ENCODE results near the gene MACROD2.

The MACROD2 gene

DNA sequence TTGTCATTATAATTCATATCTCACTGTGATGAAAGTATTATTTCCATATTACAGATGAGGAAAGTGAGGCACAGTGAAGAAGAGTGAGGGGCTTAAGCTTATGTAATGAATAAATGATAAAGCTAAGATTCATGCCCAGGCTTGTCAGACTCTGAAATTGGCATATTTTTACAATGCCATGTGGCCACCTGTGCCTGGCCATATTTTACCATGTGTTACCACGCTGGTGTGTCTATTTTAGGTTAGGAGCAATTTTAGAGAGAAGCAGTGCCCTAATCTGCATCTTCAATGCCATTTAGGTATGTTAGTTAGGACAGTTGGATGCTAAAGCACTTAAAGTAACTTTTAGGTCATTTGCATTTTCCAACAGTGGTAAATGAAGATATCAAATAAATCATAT lies 530.1 kb downstream of the MACROD2 start:
- no peak for DNase-seq (ENCODE audit: low read depth in 2 of 2)

DNA sequence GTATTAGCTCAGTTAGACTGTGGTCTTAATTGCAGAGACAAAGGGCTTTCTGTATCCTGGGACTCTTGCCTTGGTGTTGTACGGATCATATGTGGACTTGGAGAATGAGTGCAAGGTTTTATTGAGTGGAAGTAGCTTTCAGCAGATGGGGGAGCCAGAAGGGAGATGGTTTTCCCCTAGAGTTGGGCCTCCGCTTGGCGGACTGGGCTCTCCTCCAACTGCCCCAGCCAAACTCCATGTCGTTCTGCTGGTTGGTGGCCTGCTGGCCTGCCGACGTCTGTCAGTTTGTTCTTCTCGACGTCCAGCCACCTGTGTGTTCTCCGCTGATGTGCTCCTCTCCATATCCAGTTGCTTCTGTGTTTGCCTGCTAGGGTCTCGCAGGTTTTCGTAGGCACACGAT lies 531.6 kb downstream of the MACROD2 start:
- DNase-seq (ENCODE audit: low read depth in 2 of 2) = no peak

DNA sequence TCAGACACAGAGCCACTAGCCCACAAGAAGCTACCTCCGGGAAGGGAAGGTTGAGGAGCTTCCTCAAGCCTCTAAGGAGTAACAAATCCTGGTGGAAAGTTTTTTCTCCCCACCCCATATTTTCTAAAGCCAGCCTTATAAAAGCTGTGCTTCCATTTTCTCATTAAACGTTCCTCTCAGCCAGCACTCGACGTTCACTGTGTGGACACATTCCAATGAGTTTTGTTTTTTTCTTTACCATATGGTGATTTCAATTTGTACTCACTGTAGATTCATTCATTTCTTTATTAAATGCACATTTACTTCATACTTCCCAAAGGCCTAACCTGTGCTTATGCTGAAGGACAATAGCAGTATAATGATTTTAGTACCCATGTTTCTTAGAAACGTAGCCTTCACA lies 536.5 kb downstream of the MACROD2 start:
- no peak for DNase-seq (ENCODE audit: low read depth in 2 of 2)

DNA sequence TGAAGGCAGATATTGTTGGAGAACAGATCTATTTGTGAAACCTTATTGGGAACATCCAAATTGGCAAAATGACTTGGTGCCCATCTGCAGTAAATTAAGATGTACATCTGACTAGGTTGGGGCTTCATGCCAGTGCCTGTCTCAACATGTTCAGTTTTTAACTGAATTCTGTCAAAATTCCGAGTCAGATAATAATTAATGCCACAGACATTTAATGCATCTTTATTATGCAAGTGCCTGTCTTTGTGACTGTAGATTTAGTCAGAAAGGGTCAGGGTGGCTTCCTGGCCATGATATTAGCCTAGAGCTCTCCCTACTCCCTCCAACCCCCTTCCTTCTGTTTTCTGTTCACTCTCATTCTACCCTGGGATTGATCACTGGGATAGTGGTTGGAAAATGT lies 541.4 kb downstream of the MACROD2 start:
- DNase-seq (ENCODE audit: low read depth in 2 of 2) = no peak

DNA sequence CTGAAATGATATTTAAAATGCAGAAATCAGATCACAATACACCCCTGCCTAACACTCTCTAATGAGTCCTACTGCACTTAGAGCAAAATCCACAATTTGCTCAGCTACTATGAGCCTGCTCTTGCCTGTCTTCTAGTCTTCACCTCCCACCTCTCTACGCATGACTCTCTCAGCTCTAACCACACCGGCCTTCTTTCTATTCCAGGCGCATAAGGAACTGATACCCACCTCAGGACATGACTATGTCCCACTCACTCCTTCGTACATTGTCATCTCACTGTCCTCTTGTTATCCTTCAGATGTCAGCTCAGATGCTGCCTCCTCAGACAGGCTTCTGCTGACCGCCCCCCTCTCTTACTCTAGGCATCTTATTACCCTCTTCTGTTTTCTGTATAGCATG lies 543.1 kb downstream of the MACROD2 start:
- no peak for DNase-seq (ENCODE audit: low read depth in 2 of 2)

DNA sequence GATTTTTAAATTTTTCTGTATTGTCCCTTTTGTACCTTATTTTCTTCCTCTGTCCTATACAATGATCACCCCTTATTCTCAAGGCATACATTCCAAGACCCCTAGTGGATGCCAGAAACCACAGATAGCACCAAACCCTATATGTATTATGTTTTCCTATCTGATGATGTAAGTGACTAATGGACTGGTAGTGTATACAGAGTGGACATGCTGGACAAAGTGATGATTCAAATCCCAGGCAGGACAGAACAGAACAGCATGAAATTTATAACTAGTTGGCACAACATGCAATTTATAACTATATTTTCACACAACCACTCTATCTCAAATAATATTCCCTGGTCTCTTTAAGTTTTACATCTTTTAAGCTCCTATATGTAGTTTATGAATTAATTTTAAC lies 547.7 kb downstream of the MACROD2 start:
- no peak for DNase-seq (ENCODE audit: low read depth in 2 of 2)

DNA sequence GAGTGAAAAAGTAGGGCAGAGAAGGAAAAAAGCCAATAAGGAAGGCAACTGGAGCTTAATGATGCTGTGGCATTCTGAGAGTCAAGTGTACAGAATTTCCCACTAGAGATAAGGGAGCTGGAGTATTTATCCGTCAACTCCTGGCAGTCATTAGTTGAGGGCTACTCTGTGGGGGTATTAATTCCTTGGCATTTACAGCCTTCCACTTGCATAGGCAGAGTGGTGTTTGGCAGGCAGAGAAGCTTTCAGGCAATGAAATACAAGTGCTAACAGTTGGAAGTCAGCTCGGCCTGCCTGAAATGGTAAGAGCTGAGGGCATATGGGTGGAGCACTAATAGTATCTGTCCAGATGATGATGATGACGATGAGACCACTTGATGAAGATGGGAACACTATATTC lies 549.4 kb downstream of the MACROD2 start:
- no peak for DNase-seq (ENCODE audit: low read depth in 2 of 2)

DNA sequence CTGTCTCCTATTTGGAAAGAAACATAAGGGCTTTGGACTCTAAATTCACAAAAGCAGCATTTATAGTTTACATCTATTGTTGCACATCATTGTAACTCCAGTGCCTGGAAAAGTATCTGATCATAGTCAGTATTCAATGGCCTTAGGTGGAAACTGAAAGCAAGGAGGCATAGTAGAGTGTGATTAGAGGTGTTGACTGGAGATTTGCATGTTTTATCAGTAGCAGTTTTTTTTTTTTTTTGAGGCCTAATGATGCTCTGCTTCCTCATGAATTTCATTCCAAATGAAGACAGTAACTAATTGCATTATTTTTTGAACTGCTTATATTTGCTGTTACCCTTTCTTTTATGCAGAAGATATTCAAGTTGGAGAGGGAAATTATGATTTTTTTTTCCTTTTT lies 555.3 kb downstream of the MACROD2 start:
- DNase-seq (ENCODE audit: low read depth in 2 of 2) = no peak

DNA sequence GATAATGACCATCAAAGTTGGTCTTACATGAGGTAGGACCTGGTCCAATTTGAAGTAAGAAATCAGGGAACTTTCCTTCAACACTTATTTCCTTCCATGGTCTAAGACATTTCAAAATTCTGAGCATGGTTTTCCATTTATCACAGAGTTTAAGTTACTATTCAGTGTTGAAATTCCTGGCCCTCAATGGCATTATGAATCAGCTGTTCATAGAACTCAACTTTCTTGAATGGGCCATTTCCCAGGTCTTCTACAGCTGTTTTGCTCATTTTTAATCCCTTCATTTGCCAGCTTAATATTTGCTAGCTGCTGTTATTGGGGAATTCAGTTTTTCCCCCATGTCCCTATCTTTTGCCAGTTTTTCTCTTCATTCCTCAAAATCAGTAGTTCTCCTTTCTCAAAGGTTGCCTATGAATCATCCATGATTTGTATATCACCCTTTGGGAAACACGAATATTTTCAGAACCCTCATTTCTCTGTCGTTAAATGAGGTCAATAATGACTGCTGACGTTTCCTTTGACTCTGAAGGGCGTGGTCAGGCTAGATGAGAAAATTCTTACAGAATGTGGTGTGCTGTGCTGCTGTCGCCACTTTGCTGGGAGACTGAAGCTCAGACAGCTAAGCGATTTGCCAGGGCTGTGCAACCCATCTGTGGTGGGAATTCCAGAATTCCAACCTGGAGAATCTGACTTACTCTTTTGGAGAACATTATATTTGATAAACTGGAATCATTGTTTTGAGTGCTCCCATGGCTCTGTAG lies 558.6 kb downstream of the MACROD2 start:
- no peak for DNase-seq (ENCODE audit: low read depth in 2 of 2)

DNA sequence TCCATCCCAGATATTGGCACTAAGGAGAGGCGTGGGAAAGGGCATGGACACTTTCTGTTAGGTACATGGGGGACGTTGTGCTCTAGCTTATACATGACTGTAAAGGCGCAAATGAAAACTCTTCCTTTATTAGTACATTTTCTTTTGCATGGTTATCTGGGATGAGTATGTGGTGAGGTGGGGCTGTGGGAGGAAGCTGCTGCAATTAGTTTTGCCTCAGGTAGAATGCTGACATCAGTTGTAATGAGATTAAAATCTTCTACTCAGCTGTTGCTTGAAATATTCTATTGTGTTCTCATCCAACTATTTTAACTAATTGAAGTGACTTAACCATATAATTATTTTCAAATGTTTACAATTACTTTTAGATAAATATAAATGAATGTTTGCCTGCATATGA lies 560.4 kb downstream of the MACROD2 start:
- DNase-seq (ENCODE audit: low read depth in 2 of 2) = no peak

DNA sequence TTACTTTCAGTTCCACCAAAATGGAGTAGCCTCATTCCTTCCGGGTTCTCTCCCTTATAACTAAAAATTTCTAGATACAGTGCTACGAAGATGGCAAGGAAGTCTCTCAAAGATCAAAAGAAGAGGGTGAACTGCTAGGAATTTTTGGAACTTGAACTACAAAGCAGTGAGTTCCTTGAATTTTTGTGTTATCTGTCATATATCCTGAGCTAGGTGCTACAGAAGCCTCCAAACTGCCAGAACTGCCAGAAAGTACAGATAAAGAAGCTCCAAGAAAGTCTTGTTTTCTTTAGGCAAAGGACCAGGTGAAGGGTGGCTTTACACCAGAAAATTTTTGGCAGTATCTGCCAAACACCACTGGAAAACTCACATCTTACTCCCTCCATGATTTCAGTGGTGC lies 560.9 kb downstream of the MACROD2 start:
- DNase-seq (ENCODE audit: low read depth in 2 of 2) = no peak

DNA sequence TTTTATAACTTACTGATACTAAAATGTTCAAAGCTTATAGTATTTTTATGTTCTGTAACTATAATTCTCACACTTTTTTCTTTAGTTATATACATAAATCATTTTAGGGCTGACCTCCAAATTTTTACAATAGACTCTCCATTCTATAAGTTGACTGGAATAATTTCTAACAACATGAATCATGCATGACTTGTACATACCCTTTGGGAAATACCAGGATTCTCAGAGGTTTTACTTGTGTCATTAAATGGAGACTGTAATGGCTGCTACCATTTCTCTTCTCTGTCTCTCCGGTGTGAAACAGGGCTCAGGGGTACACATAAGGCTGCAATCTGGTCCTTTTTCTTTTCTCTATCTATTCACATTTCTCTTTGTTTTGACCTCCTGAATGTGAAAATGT lies 564.3 kb downstream of the MACROD2 start:
- DNase-seq (ENCODE audit: low read depth in 2 of 2) = no peak

DNA sequence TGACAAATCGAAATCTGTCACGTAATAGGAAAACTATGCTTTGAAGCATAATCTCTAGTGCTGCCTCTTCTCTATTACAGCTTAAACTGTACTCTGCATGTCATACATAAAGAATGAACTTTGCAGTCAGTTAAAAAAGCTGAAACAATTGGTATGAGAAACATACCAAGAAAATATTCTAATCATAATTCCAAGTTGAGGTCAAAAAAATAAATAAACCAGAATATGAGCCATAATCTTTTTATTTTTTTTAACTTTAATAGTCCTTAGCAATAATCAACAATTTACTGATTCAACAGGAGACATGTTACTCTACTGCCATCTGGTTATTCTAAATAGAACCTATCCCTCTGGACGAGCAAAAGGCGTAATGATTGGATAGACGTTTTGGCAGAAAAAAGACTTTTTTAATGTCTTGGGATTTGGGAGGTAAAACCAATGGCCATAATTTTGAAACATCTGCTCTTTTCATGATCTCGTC lies 566.5 kb downstream of the MACROD2 start:
- DNase-seq (ENCODE audit: low read depth in 2 of 2) = no peak

DNA sequence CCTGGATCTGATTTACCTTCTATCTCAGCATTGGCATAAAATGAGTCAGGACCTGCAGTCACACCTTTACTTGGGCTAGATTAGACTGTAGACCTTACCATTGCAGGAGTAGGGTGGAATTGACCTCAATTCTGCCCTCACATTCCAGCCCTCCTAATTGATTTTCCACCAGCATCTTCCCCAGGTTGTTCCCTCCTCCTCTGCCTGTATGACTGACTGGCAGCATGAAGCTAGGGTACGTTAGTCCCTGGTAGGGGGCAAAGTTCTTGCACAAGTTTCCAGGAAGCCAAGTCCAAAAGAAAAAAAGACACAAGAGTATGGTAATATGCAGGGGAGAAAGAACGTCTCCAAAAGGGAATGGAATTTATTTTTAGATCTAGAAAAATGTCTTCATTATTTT lies 567.7 kb downstream of the MACROD2 start:
- no peak for DNase-seq (ENCODE audit: low read depth in 2 of 2)

DNA sequence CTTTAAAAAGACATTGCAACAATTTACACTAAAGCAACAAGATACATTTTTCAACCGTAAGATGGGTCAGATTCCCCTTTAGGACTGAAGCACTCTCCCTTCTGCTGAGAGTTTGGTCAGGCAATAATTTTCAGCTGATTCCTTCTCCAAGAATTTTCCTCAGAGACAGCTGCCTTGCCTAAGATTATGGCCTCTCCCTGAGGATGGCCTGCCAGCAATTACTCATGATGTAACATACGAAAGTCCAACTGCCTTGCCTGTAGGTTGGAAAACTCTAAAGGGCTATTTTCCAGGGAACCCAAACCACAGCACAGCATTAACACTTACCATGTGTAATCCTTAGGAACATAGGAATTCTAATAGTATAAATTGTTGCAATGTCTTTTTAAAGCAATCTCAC lies 571.2 kb downstream of the MACROD2 start:
- DNase-seq (ENCODE audit: low read depth in 2 of 2) = no peak

DNA sequence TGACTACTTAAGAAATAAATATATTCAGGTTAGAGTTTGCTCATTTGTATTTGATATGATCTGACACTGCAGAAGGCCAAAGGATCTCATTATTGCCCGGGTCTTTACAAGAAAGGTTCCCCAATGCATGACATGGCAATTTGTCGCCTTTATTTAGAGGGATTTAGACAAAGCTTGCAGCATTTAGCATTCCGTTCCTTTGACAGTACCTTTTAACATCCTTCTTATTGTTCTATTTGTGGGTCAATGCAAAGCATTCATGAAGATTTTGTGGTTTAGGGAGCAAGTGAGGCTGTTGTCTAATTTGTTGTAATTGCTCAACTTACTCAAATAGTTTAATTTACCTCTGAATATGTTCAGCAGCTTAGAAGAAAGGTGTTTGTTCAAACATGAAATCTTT lies 572.9 kb downstream of the MACROD2 start:
- no peak for DNase-seq (ENCODE audit: low read depth in 2 of 2)

DNA sequence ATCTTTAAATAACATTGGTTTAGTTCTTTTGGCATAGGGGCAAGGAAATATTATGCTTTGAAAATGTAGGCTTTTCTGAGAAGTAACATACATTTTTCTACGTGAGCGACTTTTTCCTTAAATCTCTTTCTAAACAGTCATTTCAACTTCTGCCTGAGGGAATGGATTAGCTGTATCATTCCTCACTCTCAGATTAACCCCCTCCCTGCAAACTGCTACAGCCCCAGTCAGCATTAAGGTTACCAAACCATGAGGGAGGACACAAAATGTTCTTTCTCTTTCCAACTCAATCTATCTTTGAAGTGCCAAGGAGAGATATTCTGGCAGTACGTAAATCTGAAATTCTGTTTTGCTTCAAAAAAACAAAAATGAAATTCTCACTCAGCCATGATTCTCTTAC lies 573.4 kb downstream of the MACROD2 start:
- DNase-seq (ENCODE audit: low read depth in 2 of 2) = no peak

DNA sequence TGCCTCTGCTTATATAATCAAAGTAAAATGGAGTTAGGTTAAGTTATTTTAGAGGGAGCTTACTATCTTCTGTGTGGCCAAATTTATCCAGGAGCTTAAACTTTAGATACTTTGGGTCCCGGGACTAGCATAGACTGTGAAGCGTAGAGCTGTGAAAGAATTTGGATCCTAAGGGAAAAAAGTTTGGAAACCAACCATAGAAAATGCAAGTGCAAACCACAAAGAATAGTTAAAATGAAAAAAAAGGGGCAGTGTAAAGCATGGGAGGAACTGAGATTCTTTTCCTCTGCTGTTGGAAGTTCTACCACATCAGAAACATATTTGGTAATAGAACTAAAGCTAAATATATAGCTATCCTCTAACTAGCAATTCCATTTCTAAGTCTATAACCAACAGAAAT lies 574.3 kb downstream of the MACROD2 start:
- no peak for DNase-seq (ENCODE audit: low read depth in 2 of 2)

DNA sequence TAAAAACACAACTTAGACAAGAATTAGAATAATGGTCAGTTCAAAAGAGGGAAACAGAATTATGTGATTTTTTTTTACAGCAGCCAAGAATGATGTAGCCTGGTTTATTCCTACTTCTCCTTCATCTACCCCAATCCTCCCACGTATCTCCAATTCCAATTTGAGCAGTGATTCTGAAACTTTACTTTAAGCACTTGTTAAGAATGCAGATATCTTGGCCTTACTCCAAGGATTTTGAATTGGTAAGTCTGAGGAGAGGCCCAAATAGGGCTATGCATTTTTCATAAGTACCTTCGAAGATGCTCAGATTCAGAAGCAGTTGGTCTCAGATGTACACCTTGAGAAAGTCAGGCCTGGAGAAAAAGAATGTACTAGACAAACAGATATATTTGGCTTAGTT lies 575.5 kb downstream of the MACROD2 start:
- DNase-seq (ENCODE audit: low read depth in 2 of 2) = no peak

DNA sequence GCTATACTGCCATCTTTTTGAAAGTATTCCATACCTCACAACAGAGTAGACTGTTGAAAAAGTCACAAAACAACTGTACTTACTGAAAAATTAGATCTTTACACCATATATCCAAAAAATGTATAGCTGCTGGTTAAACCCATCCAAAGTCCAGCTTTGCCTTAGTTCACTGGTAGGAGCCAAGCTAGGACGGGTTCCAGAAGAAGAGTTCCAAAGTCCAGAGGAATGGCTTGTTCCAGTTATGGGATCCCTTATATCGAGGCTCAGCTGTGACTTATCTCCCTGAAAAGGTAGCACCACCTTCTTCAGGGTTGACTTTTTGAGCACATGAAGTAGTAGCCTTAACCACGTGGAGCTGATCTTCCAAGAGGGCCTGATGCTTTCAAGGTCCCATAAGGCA lies 578.4 kb downstream of the MACROD2 start:
- no peak for DNase-seq (ENCODE audit: low read depth in 2 of 2)

DNA sequence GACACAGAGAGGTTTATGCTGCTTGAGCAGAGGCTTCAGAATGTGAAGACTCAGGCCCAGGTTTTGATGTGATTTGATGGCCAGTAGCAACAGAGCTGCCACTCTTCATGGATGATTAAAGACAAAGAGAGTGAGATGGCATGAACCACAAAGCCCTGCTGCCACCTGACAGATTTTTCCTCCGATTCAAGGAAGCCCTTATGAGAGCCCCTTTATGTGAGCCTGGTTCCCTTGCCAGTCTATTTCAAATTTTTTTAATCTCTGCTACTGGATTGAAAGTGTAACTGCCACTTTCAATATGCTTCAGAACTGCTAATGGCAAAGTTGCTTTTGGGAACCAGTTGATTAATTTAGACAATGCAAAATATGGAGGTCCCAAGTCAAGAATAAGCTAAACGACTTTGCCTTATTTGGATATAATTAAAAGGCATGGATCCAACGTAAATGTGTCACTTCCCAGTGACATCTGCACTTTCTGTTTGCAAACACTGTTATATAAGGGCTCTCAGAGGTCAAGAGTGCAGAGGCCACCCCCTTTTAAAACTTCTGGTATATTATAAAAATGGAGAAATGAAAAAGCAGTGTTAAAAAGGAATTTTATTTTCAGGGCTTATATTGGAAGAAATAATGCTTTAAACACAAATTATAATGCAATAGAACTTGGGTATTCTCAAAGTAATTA lies 581.0 kb downstream of the MACROD2 start:
- no peak for DNase-seq (ENCODE audit: low read depth in 2 of 2)

DNA sequence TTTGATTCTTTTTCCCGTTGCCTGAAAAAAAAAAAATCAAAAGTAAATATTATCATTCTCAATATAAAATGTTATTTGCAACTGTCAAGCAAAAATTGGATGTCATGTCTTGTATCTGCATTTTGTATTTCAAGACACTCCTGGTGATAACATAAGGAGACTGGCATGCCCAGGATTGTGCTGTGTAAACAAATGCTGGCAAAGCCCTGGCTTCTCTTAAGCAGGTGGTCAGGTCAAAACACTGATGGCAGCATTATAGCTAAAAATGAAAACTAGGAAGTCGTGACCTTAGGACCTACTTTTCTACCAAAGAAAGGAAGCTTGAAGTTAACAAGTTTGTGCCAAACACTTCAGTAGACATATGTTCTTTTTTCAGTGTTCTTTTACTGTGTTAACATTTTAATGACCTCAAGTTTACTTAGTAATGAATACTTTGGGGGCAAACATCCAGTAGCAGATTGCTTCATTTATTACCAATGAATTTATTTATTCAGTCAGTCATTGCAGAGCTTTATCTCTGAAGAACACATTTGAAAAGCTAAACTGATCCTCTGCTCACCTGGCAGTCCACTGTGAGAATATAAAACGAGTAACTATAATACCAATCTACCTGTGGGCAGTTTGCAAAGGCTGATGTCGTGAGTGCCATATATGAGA lies 585.2 kb downstream of the MACROD2 start:
- DNase-seq (ENCODE audit: low read depth in 2 of 2) = no peak

DNA sequence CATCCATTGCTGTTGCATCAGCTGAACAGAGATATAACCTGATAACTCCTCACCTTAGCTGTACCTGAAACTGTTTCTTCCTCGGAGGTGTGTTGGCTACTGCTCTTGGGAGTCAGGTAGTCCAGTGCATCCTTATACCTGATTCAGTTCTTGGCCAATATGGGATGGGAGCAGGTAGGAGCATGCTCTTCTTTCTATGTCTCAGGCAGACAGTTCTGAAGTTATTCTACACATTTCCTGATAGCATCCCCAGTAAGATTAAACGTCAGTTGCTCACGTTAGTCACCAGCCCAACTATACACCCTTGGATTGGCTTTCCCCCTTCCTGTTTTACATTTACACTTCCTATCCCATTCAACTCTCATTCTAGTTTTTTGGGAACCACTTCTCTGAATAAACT lies 586.4 kb downstream of the MACROD2 start:
- DNase-seq (ENCODE audit: low read depth in 2 of 2) = no peak
